HepG2 (cell line): ENCODE results near the gene ABCA13. TPM values are rescaled to one million over a fixed set of nuclear protein-coding genes. Genes with fewer than 3 reads are reported as not detected.

Experiments used
- ATAC-seq: fragments of 200-7000 bp; cut with Tn5 transposase; 3 replicates; pipeline ENCODE4 v1.9.1; 2020; ENCODE audit warnings: mild to moderate bottlenecking, moderate library complexity
- BruUV-seq: library from RNA; stranded (reverse); fragments of 400-500 nt; replicated peaks from 2 replicates; lab custom pipeline; 2021; lab: Mats Ljungman, UMichigan
- CTCF ChIA-PET: fragments of 300-600 bp; formaldehyde crosslinking; extraction: SDS; loops from one replicate; lab custom pipeline; 2021; ENCODE audit warnings: low total read pairs, inconsistent platforms, low intra/inter-chr PET ratio; lab: Yijun Ruan, JAX
- POLR2A ChIA-PET: fragments of 350-600 bp; sonication (Branson Sonifier 250); formaldehyde crosslinking; loops from one replicate; lab custom pipeline; 2020; ENCODE audit warnings: antibody characterized with exemption, inconsistent platforms; lab: Yijun Ruan, JAX
- DNase-seq: peaks from one replicate; pipeline ENCODE4 v3.0.0-alpha.2; 2015; ENCODE audit warnings: low spot score
- FAIRE-seq: peaks from 3 replicates; lab custom pipeline; 2011; peaks lifted over from hg19 to GRCh38; lab: Jason Lieb, UNC
- H2AFZ ChIP-seq: one replicate; pipeline ENCODE4 v1.6.1; 2011; ENCODE audit warnings: low read length, inconsistent platforms
- H3K27ac ChIP-seq: fragments of 300-600 bp; 3 replicates; pipeline ENCODE4 v1.8.0; 2011; ENCODE audit warnings: mixed run types, mild to moderate bottlenecking, mixed read lengths, low read length, inconsistent platforms; ENCODE audit not compliant: insufficient read depth; ENCODE audit errors: extremely low read length
- H3K27me3 ChIP-seq, 2 experiments: fragments of 200-600 bp in 1 of 2; 2 replicates in 1 of 2; 3 replicates in 1 of 2; pipeline versions ENCODE4 v1.6.0 to v1.8.0; 2011; ENCODE audit warnings: low read length in 2 of 2, mild to moderate bottlenecking in 2 of 2, moderate library complexity in 2 of 2, inconsistent platforms in 1 of 2; ENCODE audit not compliant: insufficient read depth in 2 of 2, control insufficient read depth in 1 of 2
- H3K36me3 ChIP-seq, 2 experiments: fragments of 200-600 bp in 1 of 2; replicated peaks in 1 of 2; 2 replicates in 1 of 2; 3 replicates in 1 of 2; pipeline versions ENCODE4 v1.5.1 to v1.8.0; 2011; ENCODE audit warnings: low read length in 2 of 2, inconsistent platforms in 1 of 2; ENCODE audit not compliant: insufficient read depth in 2 of 2, control insufficient read depth in 1 of 2
- H3K4me1 ChIP-seq: 2 replicates; pipeline ENCODE4 v1.5.1; 2012; ENCODE audit warnings: low read length, inconsistent platforms; ENCODE audit not compliant: insufficient read depth
- H3K4me2 ChIP-seq: 2 replicates; pipeline ENCODE4 v1.6.0; 2011; ENCODE audit warnings: low read depth, low read length, inconsistent platforms
- H3K4me3 ChIP-seq, 3 experiments: fragments of 200-600 bp in 1 of 3; sonication (generic), shearing (Covaris generic) in 1 of 3; replicated peaks in 1 of 3; 2 replicates each; pipeline ENCODE4 v1.5.1; 2011 to 2016; ENCODE audit warnings: low read length in 3 of 3, inconsistent platforms in 2 of 3, low read depth in 2 of 3, mild to moderate bottlenecking in 2 of 3, control low read depth in 1 of 3, mixed read lengths in 1 of 3; ENCODE audit not compliant: insufficient read depth in 1 of 3
- H3K79me2 ChIP-seq: one replicate; pipeline ENCODE4 v1.6.1; 2011; ENCODE audit warnings: low read length, inconsistent platforms; ENCODE audit not compliant: insufficient read depth
- H3K9ac ChIP-seq: 2 replicates; pipeline ENCODE4 v1.6.0; 2011; ENCODE audit warnings: mild to moderate bottlenecking, low read depth, low read length, inconsistent platforms; ENCODE audit not compliant: insufficient read depth
- H3K9me3 ChIP-seq: 2 replicates; pipeline ENCODE4 v1.5.1; 2012; ENCODE audit warnings: mild to moderate bottlenecking, low read length
- H4K20me1 ChIP-seq: 2 replicates; pipeline ENCODE4 v1.6.0; 2011; ENCODE audit warnings: inconsistent platforms, mild to moderate bottlenecking, low read length, moderate library complexity; ENCODE audit not compliant: insufficient read depth
- FIP1L1 ChIP-seq: fragments of 200-400 bp; formaldehyde crosslinking; IDR thresholded peaks from 2 replicates; pipeline ENCODE4 v1.6.1; 2018; ENCODE audit warnings: low read depth, mild to moderate bottlenecking, low read length, moderate library complexity, borderline replicate concordance; ENCODE audit not compliant: insufficient read depth
- HMG20B ChIP-seq: conservative IDR thresholded peaks from 2 replicates; pipeline ENCODE4 v1.6.1; 2016; ENCODE audit warnings: missing genetic modification reagents, missing compliant biosample characterization
- KDM5A ChIP-seq: fragments of 200-600 bp; sonication (generic); IDR thresholded peaks from 2 replicates; pipeline ENCODE4 v1.7.0; 2018; ENCODE audit warnings: antibody characterized with exemption, mild to moderate bottlenecking, low read length, borderline replicate concordance
- KLF12 ChIP-seq: sonication (generic); formaldehyde crosslinking; IDR thresholded peaks from 2 replicates; pipeline ENCODE4 v1.4.0; 2020; ENCODE audit warnings: missing genetic modification reagents, borderline replicate concordance
- KLF15 ChIP-seq: sonication (generic); formaldehyde crosslinking; IDR thresholded peaks from 2 replicates; pipeline ENCODE4 v1.8.1; 2023; ENCODE audit warnings: borderline replicate concordance, mild to moderate bottlenecking, inconsistent platforms, missing genetic modification reagents, mixed read lengths
- KLF6 ChIP-seq: IDR thresholded peaks from 2 replicates; pipeline ENCODE4 v1.8.0; 2016; ENCODE audit warnings: missing biosample characterization, missing genetic modification reagents
- NR2C2 ChIP-seq: sonication (generic); formaldehyde crosslinking; IDR thresholded peaks from 2 replicates; pipeline ENCODE4 v1.4.0; 2020; ENCODE audit warnings: missing genetic modification reagents, mild to moderate bottlenecking, moderate library complexity, borderline replicate concordance
- ZBTB42 ChIP-seq: sonication (generic); formaldehyde crosslinking; IDR thresholded peaks from 2 replicates; pipeline ENCODE4 v1.5.0; 2020; ENCODE audit warnings: mild to moderate bottlenecking, missing genetic modification reagents
- ZNF318 ChIP-seq: sonication (generic); formaldehyde crosslinking; IDR thresholded peaks from 2 replicates; pipeline ENCODE4 v1.4.0; 2020; ENCODE audit warnings: mild to moderate bottlenecking, missing genetic modification reagents
- WGBS: methylation state at CpG from one replicate; pipeline ENCODE4 v1.1.6; 2017; ENCODE audit warnings: low lambda C conversion rate; 5-methylcytosine and 5-hydroxymethylcytosine counted together
- in situ Hi-C: cut with HindIII; loops from 2 replicates; pipeline ENCODE4 v1.10.0; 2017; ENCODE audit warnings: low pct_unique_long_range_greater_than_20kb; ENCODE audit not compliant: extremely low pct_ligation_motif_present
- intact Hi-C: fragments of 100-400 bp; cut with micrococcal nuclease; formaldehyde crosslinking; loops from one replicate; pipeline ENCODE4 v1.10.0; 2022; ENCODE audit not compliant: unreplicated experiment
- polyA plus RNA-seq, 8 experiments: library from polyadenylated mRNA; depleted of rRNA in 3 of 8; stranded (reverse) in 7 of 8; unstranded in 1 of 8; fragments of >200 nt; fragmentation: Illumina TruSeq in 4 of 8; extraction: Trizol in 4 of 8; gene quantifications; 2 replicates each; pipeline versions ENCODE4 v1.2.1 to v1.2.3, GENCODE V29; 2011 to 2016; ENCODE audit warnings: low read depth in 4 of 8, missing spikeins in 1 of 8, mixed read lengths in 1 of 8; ENCODE audit not compliant: insufficient read depth in 1 of 8
- total RNA-seq, 5 experiments: library from RNA; depleted of rRNA; stranded (reverse); fragments of >200 nt; fragmentation: Illumina TruSeq; extraction: Trizol; gene quantifications; 2 replicates each; pipeline ENCODE4 v1.2.3, GENCODE V29; 2016; ENCODE audit warnings: low read depth in 1 of 5

The ABCA13 gene
- total and polyA plus RNA-seq, 2 of the 13 experiments (the other 11 are each of a cell fraction or from before 2014, with no cell fraction given) = 0.03 TPM; not detected in 1

- no peak for TF ChIP-seq KLF6 (CRISPR knock-in tag)
These were observed 326.3 kb downstream of the ABCA13 start (continued) for GRCh38 chr7:48497521-48497920.

DNA sequence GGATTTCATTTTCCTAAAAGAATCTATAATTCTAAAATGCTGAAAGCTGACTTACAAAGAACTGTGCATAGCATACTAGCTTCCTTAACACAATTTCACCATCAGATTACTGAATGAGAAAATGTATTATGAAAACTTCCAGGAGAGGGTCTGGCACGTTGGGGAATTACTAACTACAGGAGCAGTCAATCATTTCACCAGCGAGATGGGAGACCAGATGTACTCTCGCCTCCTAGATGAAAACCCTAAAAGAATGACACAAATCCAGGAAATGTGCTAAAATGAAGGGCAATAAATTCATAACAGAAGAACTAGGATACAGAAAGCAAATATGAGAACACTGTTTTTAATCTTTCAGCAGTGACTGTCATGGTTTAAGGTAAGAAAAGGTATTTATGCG lies 330.8 kb downstream of the ABCA13 start:
- H2AFZ ChIP-seq = no peak overlapping the region
- POLR2A ChIA-PET = no interaction called here
- no peak for ATAC-seq
- no peaks in the 10 kb centered on the region for H4K20me1 ChIP-seq
- no peaks in the 10 kb centered on the region for H3K9me3 ChIP-seq
- intact Hi-C loops = no loop called here
- H3K9ac ChIP-seq = no peak overlapping the region
- CTCF ChIA-PET = no interaction called here
- no peaks in the 10 kb centered on the region for H3K27me3 ChIP-seq
- TF ChIP-seq FIP1L1 = no peak
- BruUV-seq = no TSS peak
- in situ Hi-C loops = no loop called here
- no peak overlapping the region for H3K27ac ChIP-seq
- H3K4me3 ChIP-seq = no peak overlapping the region
- H3K36me3 ChIP-seq = no peaks in the 10 kb centered on the region
- no peak for DNase-seq
- FAIRE-seq = no peak
- H3K79me2 ChIP-seq = no peaks in the 10 kb centered on the region
- WGBS = 2% methylated on average over 4 of the region's 4 CpGs
- H3K4me2 ChIP-seq = no peak overlapping the region
- no peaks in the 10 kb centered on the region for H3K4me1 ChIP-seq

GRCh38 chr7:48505051-48505450 lies 333.8 kb downstream of the ABCA13 start:
- no peaks in the 10 kb centered on the region for H3K27me3 ChIP-seq
- under 1% methylated on average over 6 of the region's 6 CpGs for WGBS
- CTCF ChIA-PET = no interaction called here
- TF ChIP-seq NR2C2 = no peak
- TF ChIP-seq ZNF318 (CRISPR knock-in tag) = no peak
- TF ChIP-seq KDM5A = no peak
- no peak for TF ChIP-seq KLF15
- no peak for TF ChIP-seq HMG20B (CRISPR knock-in tag)
- no peak for TF ChIP-seq ZBTB42 (CRISPR knock-in tag)
- no peak for TF ChIP-seq KLF12

More at GRCh38 chr7:48505051-48505450, 333.8 kb downstream of the ABCA13 start:
- no peaks in the 10 kb centered on the region for H3K4me1 ChIP-seq
- no TSS peak for BruUV-seq
- H3K4me3 ChIP-seq = no peak overlapping the region
- H3K36me3 ChIP-seq = no peaks in the 10 kb centered on the region
- POLR2A ChIA-PET = no interaction called here
- no peak for DNase-seq
- no peak for FAIRE-seq
- H2AFZ ChIP-seq = no peak overlapping the region
- intact Hi-C loops = no loop called here
- no peak overlapping the region for H3K9ac ChIP-seq
- H3K27ac ChIP-seq = no peak overlapping the region
- no peak overlapping the region for H3K4me2 ChIP-seq
- no peaks in the 10 kb centered on the region for H4K20me1 ChIP-seq
- no peak for ATAC-seq
- in situ Hi-C loops = no loop called here
- no peaks in the 10 kb centered on the region for H3K79me2 ChIP-seq
- no peaks in the 10 kb centered on the region for H3K9me3 ChIP-seq
